ENCODE data around the gene ARHGEF6.
"Not testable (repeated sequence)": the region's sequence is repeated elsewhere in the genome, so short reads cannot be mapped to it uniquely, and the experiment has no call there.

The ARHGEF6 gene

DNA sequence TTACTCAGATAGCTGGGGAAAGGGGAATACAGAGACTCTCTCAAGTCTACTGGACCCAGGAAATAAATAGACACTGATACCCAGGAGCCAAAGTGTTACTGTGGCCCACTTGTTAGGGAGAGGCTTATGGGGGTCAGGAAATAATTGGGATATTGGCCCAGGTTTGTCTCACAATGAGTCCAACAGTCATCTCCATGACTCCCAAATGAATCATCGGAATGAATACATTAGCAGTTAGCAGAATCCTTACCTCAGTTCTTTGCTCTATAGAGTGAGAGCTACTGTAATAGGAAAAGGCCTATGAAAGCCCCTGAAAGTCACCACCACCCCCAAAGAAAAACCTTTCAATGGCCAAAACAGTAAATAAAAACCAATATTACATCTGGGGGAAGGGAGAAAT, 42.4 kb upstream of the ARHGEF6 start:
- H3K4me3 ChIP-seq (ENCODE audit: low read depth, low read length) = no peak overlapping the region
- TF ChIP-seq, protein P1, sequence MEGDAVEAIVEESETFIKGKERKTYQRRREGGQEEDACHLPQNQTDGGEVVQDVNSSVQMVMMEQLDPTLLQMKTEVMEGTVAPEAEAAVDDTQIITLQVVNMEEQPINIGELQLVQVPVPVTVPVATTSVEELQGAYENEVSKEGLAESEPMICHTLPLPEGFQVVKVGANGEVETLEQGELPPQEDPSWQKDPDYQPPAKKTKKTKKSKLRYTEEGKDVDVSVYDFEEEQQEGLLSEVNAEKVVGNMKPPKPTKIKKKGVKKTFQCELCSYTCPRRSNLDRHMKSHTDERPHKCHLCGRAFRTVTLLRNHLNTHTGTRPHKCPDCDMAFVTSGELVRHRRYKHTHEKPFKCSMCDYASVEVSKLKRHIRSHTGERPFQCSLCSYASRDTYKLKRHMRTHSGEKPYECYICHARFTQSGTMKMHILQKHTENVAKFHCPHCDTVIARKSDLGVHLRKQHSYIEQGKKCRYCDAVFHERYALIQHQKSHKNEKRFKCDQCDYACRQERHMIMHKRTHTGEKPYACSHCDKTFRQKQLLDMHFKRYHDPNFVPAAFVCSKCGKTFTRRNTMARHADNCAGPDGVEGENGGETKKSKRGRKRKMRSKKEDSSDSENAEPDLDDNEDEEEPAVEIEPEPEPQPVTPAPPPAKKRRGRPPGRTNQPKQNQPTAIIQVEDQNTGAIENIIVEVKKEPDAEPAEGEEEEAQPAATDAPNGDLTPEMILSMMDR (IDR thresholded peaks at IDR 0.05; ENCODE audit: low read depth, low read length) = no peak
- TF ChIP-seq MYC (IDR thresholded peaks at IDR 0.05; ENCODE audit: low read depth, low read length) (no peak), POLR2A (IDR thresholded peaks at IDR 0.05; ENCODE audit: extremely low read depth, insufficient read length) (no peak)
- TF ChIP-seq, protein P2, sequence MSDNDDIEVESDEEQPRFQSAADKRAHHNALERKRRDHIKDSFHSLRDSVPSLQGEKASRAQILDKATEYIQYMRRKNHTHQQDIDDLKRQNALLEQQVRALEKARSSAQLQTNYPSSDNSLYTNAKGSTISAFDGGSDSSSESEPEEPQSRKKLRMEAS (IDR thresholded peaks at IDR 0.05; ENCODE audit: low read depth, low read length) = no peak
- DNase-seq (ENCODE audit: low read depth) = no peak

DNA sequence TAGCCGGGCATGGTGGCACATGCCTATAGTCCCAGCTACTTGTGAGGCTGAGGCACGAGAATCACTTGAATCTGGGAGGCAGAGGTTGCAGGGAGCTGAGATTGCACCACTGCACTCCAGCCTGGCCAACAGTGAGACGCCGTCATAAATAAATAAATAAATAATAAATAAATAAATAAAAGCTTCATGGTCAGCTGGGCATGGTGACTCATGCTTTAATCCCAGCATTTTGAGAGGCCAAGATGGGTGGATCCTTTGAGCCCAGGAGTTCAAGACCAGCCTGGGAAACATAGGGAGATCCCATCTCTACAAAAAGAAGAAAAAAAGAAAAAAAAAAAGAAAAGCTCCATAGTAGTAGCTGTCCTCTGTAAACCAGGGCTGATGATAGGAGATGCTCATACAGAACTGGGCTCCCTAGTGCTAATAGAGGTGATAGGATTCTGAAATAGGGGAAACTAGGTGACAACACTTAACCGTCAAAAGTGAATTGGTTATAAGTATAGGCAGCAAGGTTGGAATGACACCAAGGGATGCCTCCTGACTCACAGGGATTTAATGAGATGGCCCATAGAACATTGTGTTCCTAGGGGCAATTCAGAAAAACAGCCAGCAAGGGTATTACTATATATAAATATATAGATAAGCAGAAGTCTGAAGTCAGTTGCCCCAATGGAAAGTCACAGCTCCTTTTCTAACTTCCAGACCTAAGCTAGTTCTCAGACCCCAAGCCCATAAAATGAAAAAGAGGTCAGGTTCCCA, 41.8 kb upstream of the ARHGEF6 start:
- no peak for DNase-seq (ENCODE audit: low read depth)
- TF ChIP-seq, protein P1 (IDR thresholded peaks at IDR 0.05; ENCODE audit: low read depth, low read length) = no peak
- TF ChIP-seq MYC (IDR thresholded peaks at IDR 0.05; ENCODE audit: low read depth, low read length) (no peak), POLR2A (IDR thresholded peaks at IDR 0.05; ENCODE audit: extremely low read depth, insufficient read length) (no peak)
- TF ChIP-seq, protein P2 (IDR thresholded peaks at IDR 0.05; ENCODE audit: low read depth, low read length) = no peak
- H3K4me3 ChIP-seq (ENCODE audit: low read depth, low read length) = no peak overlapping the region

DNA sequence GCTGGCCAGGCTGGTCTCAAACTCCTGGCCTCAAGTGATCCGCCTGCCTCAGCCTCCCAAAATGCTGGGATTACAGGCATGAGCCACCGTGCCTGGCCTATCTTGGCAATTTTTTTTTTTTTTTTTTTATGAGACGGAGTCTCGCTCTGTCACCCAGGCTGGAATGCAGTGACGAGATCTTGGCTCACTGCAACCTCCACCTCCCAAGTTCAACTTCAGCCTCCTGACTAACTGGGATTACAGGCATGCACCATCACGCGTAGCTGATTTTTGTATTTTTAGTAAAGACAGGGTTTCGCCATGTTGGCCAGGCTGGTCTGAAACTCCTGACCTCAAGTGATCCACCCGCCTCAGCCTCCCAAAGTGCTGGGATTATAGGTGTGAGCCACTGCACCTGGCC, 39.0 kb upstream of the ARHGEF6 start:
- not testable (repeated sequence) for H3K4me3 ChIP-seq (ENCODE audit: low read depth, low read length); DNase-seq (ENCODE audit: low read depth)

DNA sequence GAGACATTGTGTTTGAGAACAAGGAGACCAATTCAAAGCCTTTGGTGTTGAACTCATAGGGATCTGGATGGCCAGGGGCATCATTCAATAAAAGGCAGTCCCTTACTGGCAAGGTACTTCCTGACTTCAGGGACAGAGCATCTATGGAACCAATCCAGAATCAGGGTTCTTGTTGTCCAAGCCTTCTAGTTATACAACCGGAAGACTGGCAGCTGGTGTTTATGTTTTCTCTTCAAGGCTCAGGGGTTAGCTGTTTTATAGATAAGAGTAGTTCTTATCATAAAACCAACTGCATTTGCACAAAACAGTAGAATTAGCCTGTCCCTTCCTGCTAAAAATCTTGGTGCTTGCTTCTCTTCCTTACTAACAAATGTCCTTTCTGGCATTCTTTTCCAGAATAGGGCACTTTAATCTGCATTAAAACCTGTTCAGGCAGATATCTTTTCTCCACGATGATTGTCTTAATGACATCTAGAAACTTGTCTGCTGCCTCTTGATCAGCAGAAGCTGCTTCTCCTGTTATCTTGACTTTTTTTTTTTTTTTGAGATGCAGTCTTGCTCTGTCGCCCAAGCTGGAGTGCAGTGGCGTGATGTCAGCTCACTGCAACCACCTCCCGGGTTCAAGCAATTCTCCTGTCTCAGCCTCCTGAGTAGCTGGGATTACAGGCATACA, 38.4 kb upstream of the ARHGEF6 start:
- H3K4me3 ChIP-seq (ENCODE audit: low read depth, low read length) = no peak overlapping the region
- TF ChIP-seq, protein P2 (IDR thresholded peaks at IDR 0.05; ENCODE audit: low read depth, low read length) = no peak
- TF ChIP-seq MYC (IDR thresholded peaks at IDR 0.05; ENCODE audit: low read depth, low read length) (no peak), POLR2A (IDR thresholded peaks at IDR 0.05; ENCODE audit: extremely low read depth, insufficient read length) (no peak)
- TF ChIP-seq, protein P1 (IDR thresholded peaks at IDR 0.05; ENCODE audit: low read depth, low read length) = no peak
- no peak for DNase-seq (ENCODE audit: low read depth)

DNA sequence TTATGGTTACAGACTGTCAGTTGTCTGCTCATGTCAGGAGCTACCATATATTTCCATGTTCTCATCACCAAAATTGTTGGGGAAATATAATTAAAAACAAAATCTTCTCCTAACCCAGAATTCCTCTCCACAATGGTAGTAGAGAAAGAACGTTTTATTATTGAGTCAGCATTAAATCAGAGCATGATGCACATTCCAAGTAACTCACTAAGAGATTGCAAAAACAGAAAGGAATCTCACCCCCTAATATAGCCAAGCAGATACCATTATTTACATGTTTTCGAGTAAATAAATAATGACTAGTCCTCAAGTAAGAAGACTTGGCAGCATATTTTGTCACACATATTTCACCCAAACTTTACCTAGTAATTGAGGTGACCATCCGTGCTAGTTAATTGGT, 36.2 kb upstream of the ARHGEF6 start:
- DNase-seq (ENCODE audit: low read depth) = no peak
- no peak for TF ChIP-seq MYC (IDR thresholded peaks at IDR 0.05; ENCODE audit: low read depth, low read length)
- TF ChIP-seq, protein P1 (IDR thresholded peaks at IDR 0.05; ENCODE audit: low read depth, low read length) = no peak
- TF ChIP-seq, protein P2 (IDR thresholded peaks at IDR 0.05; ENCODE audit: low read depth, low read length) = no peak
- TF ChIP-seq POLR2A (IDR thresholded peaks at IDR 0.05; ENCODE audit: extremely low read depth, insufficient read length) = no peak
- no peak overlapping the region for H3K4me3 ChIP-seq (ENCODE audit: low read depth, low read length)
